Measurements from ENCODE around the gene ATP9A.

ATP9A gene

GRCh38 chr20:51763965-51764602 is 4.1 kb downstream of the ATP9A start:
- no peak overlapping the region for H3K4me3 ChIP-seq (ENCODE audit: low read length)
- no peak overlapping the region for H3K27ac ChIP-seq (ENCODE audit: low read depth, low read length)
- TF ChIP-seq, protein P1, sequence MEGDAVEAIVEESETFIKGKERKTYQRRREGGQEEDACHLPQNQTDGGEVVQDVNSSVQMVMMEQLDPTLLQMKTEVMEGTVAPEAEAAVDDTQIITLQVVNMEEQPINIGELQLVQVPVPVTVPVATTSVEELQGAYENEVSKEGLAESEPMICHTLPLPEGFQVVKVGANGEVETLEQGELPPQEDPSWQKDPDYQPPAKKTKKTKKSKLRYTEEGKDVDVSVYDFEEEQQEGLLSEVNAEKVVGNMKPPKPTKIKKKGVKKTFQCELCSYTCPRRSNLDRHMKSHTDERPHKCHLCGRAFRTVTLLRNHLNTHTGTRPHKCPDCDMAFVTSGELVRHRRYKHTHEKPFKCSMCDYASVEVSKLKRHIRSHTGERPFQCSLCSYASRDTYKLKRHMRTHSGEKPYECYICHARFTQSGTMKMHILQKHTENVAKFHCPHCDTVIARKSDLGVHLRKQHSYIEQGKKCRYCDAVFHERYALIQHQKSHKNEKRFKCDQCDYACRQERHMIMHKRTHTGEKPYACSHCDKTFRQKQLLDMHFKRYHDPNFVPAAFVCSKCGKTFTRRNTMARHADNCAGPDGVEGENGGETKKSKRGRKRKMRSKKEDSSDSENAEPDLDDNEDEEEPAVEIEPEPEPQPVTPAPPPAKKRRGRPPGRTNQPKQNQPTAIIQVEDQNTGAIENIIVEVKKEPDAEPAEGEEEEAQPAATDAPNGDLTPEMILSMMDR (IDR thresholded peaks at IDR 0.05; ENCODE audit: low read depth, low read length, poor library complexity, severe bottlenecking), result no peak
- no peak for TF ChIP-seq EZH2phosphoT487 (IDR thresholded peaks at IDR 0.05; ENCODE audit: borderline replicate concordance, low read length)
- no peaks in the 10 kb centered on the region for H3K9me3 ChIP-seq (ENCODE audit: control insufficient read depth, insufficient read depth, low read length)
- H3K9me2 ChIP-seq (replicated peaks; ENCODE audit: control insufficient read depth, low read length), result no peaks in the 10 kb centered on the region
- no peaks in the 10 kb centered on the region for H3K27me3 ChIP-seq (ENCODE audit: control insufficient read depth, low read length)
- no peaks in the 10 kb centered on the region for H3K36me3 ChIP-seq (ENCODE audit: control insufficient read depth, low read length)
- no peaks in the 10 kb centered on the region for H3K4me1 ChIP-seq (ENCODE audit: control insufficient read depth, low read length)
- H3K4me2 ChIP-seq (ENCODE audit: low read length), result no peak overlapping the region
- no peaks in the 10 kb centered on the region for H3K79me2 ChIP-seq (ENCODE audit: control insufficient read depth, low read length)
- no peaks in the 10 kb centered on the region for H3F3A ChIP-seq (ENCODE audit: control insufficient read depth, insufficient read depth)
- H4K20me1 ChIP-seq (ENCODE audit: control insufficient read depth, insufficient read depth, low read depth, low read length), result no peaks in the 10 kb centered on the region

GRCh38 chr20:51760905-51761546 is 7.2 kb downstream of the ATP9A start:
- Histone ChIP-seq H3K4me1 (ENCODE audit: control insufficient read depth, low read length) (no peaks in the 10 kb centered on the region), H3K79me2 (ENCODE audit: control insufficient read depth, low read length) (no peaks in the 10 kb centered on the region), H3K4me2 (ENCODE audit: low read length) (no peak overlapping the region), H3K27ac (ENCODE audit: low read depth, low read length) (no peak overlapping the region), H4K20me1 (ENCODE audit: control insufficient read depth, insufficient read depth, low read depth, low read length) (no peaks in the 10 kb centered on the region), H3F3A (ENCODE audit: control insufficient read depth, insufficient read depth) (no peaks in the 10 kb centered on the region), H3K36me3 (ENCODE audit: control insufficient read depth, low read length) (no peaks in the 10 kb centered on the region), H3K9me2 (replicated peaks; ENCODE audit: control insufficient read depth, low read length) (no peaks in the 10 kb centered on the region), H3K9me3 (ENCODE audit: control insufficient read depth, insufficient read depth, low read length) (no peaks in the 10 kb centered on the region), H3K27me3 (ENCODE audit: control insufficient read depth, low read length) (no peaks in the 10 kb centered on the region), H3K4me3 (ENCODE audit: low read length) (no peak overlapping the region)
- no peak for TF ChIP-seq EZH2phosphoT487 (IDR thresholded peaks at IDR 0.05; ENCODE audit: borderline replicate concordance, low read length)
- TF ChIP-seq, protein P1 (IDR thresholded peaks at IDR 0.05; ENCODE audit: low read depth, low read length, poor library complexity, severe bottlenecking), result no peak

- Histone ChIP-seq H4K20me1 (ENCODE audit: control insufficient read depth, insufficient read depth, low read depth, low read length) (no peaks in the 10 kb centered on the region), H3K27me3 (ENCODE audit: control insufficient read depth, low read length) (no peaks in the 10 kb centered on the region), H3K79me2 (ENCODE audit: control insufficient read depth, low read length) (no peaks in the 10 kb centered on the region), H3K27ac (ENCODE audit: low read depth, low read length) (no peak overlapping the region), H3K4me2 (ENCODE audit: low read length) (no peak overlapping the region), H3K4me1 (ENCODE audit: control insufficient read depth, low read length) (no peaks in the 10 kb centered on the region), H3K4me3 (ENCODE audit: low read length) (no peak overlapping the region), H3K9me2 (replicated peaks; ENCODE audit: control insufficient read depth, low read length) (no peaks in the 10 kb centered on the region), H3K9me3 (ENCODE audit: control insufficient read depth, insufficient read depth, low read length) (no peaks in the 10 kb centered on the region), H3K36me3 (ENCODE audit: control insufficient read depth, low read length) (no peaks in the 10 kb centered on the region), H3F3A (ENCODE audit: control insufficient read depth, insufficient read depth) (no peaks in the 10 kb centered on the region)
- TF ChIP-seq, protein P1 (IDR thresholded peaks at IDR 0.05; ENCODE audit: low read depth, low read length, poor library complexity, severe bottlenecking), result no peak
- TF ChIP-seq EZH2phosphoT487 (IDR thresholded peaks at IDR 0.05; ENCODE audit: borderline replicate concordance, low read length), result no peak
Measured at GRCh38 chr20:51759769-51760510, 8.2 kb downstream of the ATP9A start.

Data from DOHH2 (cell line).